ENCODE results near the gene PRR16.

DNA sequence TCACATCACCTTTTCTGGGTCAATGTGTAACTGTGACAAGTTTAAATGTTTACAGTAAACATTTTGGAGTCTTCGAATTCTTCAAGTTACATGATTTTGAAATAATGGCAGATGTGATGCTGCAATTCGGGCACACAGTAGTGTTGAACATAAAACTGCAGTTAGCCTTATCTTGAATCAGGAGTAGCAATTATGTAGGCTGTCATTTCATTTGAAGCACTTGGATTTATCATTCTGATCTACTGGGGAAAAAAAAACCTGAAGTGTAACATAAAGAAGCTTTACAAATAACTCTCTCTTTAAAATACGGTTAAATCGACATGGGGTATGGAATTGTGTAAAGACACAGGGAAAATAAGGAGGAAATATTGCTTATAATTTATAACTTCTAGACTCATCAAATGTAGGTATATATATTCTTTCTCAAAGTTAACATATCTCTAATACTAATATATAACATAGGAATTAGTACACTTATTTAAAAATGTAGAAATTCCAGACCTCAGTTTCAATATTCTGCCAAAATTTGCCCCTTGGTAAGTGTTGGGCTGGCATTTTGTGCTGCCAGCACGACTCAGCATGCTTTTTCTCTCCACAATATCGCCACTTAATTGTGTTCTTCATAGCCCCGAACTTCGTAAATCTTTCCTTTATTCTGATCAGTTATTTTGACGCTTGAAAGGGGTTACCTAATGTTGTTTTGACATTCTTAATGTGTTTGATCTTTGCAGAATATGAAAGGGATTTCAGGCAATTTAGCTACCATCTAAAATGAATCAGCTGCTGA lies 226.7 kb downstream of the PRR16 start:
- TF ChIP-seq, protein P1, sequence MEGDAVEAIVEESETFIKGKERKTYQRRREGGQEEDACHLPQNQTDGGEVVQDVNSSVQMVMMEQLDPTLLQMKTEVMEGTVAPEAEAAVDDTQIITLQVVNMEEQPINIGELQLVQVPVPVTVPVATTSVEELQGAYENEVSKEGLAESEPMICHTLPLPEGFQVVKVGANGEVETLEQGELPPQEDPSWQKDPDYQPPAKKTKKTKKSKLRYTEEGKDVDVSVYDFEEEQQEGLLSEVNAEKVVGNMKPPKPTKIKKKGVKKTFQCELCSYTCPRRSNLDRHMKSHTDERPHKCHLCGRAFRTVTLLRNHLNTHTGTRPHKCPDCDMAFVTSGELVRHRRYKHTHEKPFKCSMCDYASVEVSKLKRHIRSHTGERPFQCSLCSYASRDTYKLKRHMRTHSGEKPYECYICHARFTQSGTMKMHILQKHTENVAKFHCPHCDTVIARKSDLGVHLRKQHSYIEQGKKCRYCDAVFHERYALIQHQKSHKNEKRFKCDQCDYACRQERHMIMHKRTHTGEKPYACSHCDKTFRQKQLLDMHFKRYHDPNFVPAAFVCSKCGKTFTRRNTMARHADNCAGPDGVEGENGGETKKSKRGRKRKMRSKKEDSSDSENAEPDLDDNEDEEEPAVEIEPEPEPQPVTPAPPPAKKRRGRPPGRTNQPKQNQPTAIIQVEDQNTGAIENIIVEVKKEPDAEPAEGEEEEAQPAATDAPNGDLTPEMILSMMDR (IDR thresholded peaks at IDR 0.05): no peak
- no peak for TF ChIP-seq POLR2A (IDR thresholded peaks at IDR 0.05)
